Transverse colon (tissue), 4 donors: ENCODE results near the gene AEBP2.

Experiments used
- CTCF ChIP-seq, 5 experiments: fragments of 200-600 bp in 3 of 5; fragments of 450-650 bp in 2 of 5; sonication (generic) in 3 of 5; IDR thresholded peaks; 1 replicate in 2 of 5; 2 replicates in 3 of 5; pipeline ENCODE4 v1.5.1; 2016 to 2017; ENCODE audit warnings: antibody characterized with exemption in 5 of 5, inconsistent platforms in 3 of 5, mild to moderate bottlenecking in 2 of 5, moderate library complexity in 1 of 5
- EP300 ChIP-seq: sonication (generic); formaldehyde crosslinking; IDR thresholded peaks from one replicate; pipeline ENCODE4 v1.6.1; 2017; ENCODE audit warnings: antibody characterized with exemption, low read depth
- POLR2A ChIP-seq: fragments of 450-650 bp; IDR thresholded peaks from one replicate; pipeline ENCODE4 v1.6.1; 2016; ENCODE audit warnings: antibody characterized with exemption, mild to moderate bottlenecking, moderate library complexity
- POLR2AphosphoS5 ChIP-seq, 3 donors: sonication (generic); formaldehyde crosslinking; IDR thresholded peaks; one replicate each; pipeline ENCODE4 v1.6.1; 2016; ENCODE audit warnings: antibody characterized with exemption in 3 of 3

- TF ChIP-seq POLR2AphosphoS5 (IDR thresholded peaks at IDR 0.05) (no peak), CTCF (IDR thresholded peaks at IDR 0.05) (no peak), POLR2A (no peak), EP300 (no peak)
These were observed 37.1 kb upstream of the AEBP2 start for GRCh38 chr12:19402211-19402610.
